GM12891 (cell line): ENCODE data around the gene GPR87.

Experiments used
- POLR2A ChIP-seq: IDR thresholded peaks from 2 replicates; pipeline ENCODE4 v1.6.1; 2011; ENCODE audit warnings: low read depth, low read length, control low read depth
- POLR2AphosphoS5 ChIP-seq: IDR thresholded peaks from 2 replicates; pipeline ENCODE4 v1.6.1; 2011; ENCODE audit warnings: low read depth, low read length, control low read depth
- POU2F2 ChIP-seq: IDR thresholded peaks from 2 replicates; pipeline ENCODE4 v1.6.1; 2011; ENCODE audit warnings: low read depth, mild to moderate bottlenecking, control low read depth, low read length, moderate library complexity
- TAF1 ChIP-seq: IDR thresholded peaks from 2 replicates; pipeline ENCODE4 v1.6.1; 2011; ENCODE audit warnings: low read depth, low read length, control low read depth

GRCh38 chr3:151312972-151313371, 3.6 kb downstream of the GPR87 start:
- TF ChIP-seq POLR2AphosphoS5: no peak
- TF ChIP-seq POU2F2: no peak
- no peak for TF ChIP-seq POLR2A
- no peak for TF ChIP-seq TAF1
